Right lung (tissue), 5 donors: ENCODE results near the gene MMD. TPM values are rescaled to one million over a fixed set of nuclear protein-coding genes. Genes with fewer than 3 reads are reported as not detected.

ENCODE experiments used
- DNase-seq, 2 donors: peaks; one replicate each; pipeline ENCODE4 v3.0.0-alpha.2; 2013
- polyA plus RNA-seq, 5 donors: library from polyadenylated mRNA; unstranded; fragments of 120-200 nt; gene quantifications; one replicate each; pipeline versions ENCODE4 v1.2.1 to v1.2.3, GENCODE V29; 2013; ENCODE audit warnings: inconsistent platforms in 1 of 5, low replicate concordance in 1 of 5; ENCODE audit not compliant: insufficient read length in 5 of 5, insufficient read depth in 1 of 5

The MMD gene
- polyA plus RNA-seq, 5 donors = 24.5 to 33.6 (median 24.9) TPM

DNA sequence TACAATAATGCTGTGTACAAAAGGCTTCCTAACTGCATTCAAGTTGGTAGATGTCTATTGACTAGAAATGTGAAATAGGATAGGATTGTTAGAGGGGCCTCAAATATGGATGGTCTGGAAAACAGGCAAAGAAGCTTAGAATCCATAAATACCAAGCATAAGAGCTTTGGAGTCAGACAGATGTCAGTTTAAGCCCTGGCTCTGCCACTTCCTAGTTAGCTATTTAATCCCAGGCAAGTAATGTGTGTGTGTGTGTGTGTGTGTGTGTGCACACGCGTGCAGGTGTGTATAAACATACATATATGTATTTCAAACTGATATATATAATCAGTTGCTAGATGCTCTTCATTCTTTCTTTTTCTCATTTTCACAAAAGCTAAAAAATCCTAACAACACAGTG is 66.7 kb downstream of the MMD start:
- DNase-seq = no peak

GRCh38 chr17:55354010-55354409 is 67.6 kb downstream of the MMD start:
- no peak for DNase-seq

DNA sequence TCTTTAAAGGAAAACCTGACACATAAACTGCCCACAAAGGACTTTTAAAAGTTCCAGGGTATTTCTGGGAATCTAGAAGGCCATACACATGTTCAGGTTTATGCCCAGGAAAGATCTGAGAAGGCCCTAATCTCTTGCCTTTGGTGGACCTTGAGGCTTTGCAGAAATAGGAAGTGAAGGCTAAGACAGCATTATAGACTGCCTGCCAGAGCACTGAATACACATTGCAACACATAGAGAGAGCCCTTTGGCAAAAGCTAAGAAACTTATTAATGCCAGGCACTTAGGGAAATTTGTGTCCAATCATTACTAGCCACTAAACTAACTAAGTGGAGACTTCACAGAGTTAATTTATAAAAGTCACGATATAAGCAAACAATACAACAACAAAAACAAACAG is 70.4 kb downstream of the MMD start:
- no peak for DNase-seq

GRCh38 chr17:55350825-55351205 is 70.8 kb downstream of the MMD start:
- no peak for DNase-seq

- peak; percentile 47 to 71 for DNase-seq
Observed at GRCh38 chr17:55348749-55349354, 72.8 kb downstream of the MMD start.

GRCh38 chr17:55347341-55347740 is 74.3 kb downstream of the MMD start:
- DNase-seq = no peak

DNA sequence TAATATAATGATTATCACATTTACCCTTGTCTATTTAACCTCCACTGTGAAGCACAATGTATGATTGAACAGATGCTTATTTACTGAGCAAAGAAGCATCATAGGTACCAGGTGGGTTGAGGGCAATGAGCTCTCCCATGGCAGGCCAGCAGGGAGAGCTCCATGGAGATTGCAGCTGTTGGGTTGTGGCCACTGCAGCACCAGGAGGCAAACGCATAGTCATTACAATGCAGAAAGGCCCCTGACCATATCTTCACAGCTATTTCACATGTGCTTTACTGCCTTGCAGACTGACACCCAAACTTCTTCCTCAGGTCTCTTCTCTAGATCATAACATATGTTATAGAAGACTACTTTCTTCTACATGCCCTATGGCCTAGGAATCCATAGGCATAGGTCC is 75.0 kb downstream of the MMD start:
- DNase-seq = no peak

GRCh38 chr17:55345132-55345531 is 76.5 kb downstream of the MMD start:
- no peak for DNase-seq

DNA sequence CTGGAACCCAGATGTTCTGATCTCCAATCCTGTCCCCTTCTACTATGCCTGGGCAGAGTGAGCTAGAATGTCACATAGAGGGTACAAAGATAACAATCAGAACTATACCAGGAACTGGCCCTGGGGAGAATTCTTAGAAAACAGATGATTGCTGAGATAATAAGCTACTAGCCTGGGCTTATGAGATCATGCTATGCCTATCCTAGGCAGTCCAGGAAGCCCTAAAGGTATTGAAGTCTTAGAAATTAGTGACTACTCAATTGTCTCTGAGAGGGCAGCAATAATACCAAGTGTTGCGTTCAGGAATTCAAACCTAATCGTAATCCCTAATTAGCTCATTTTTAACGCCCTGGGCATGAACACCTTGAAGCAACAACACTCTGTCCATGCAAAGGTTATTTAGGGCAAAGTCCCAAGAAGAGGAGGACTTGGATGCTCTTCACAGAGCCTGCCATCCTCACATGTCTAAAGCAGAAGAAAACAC is 77.1 kb downstream of the MMD start:
- no peak for DNase-seq

GRCh38 chr17:55343900-55344513 is 77.6 kb downstream of the MMD start:
- no peak for DNase-seq

DNA sequence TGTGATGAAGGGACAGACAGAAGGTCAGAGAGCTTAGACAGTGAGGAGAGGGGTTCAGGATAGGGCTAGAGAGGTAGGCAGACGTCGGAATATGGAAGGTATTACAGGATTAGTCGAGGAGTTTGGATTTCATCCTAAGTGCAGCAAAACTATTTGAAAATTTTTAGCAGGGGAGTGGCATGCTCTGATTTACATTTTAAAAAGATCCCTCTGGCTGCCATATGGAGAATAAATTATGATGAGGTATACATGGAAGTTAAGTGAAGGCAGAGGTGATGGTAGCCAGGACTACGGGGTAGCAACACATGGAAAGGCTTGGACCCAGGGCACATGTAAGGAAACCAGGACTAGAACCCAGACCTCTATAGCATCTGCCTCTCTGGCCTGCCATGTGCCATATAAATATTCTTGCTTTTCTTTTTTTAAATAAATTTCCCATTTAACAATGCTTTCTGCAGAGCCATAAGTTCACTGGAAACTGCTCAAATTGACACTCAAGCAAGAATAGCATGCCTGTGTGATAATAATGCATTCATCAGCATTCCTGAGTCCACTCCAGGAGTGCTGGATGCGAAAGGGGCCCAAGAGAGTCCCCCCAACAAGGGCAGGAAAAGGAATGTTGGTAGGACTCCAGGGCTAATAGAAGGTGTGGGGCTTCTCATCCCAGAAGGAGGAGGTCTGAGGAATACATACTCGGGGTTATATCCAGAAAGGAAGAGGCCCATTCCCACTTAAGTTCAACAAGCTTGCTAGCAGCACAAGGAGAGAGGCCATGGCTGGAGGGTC is 78.6 kb downstream of the MMD start:
- no peak for DNase-seq

Other genes with a start within 250 kb of the MMD start
- gene HLF, start 156.9 kb downstream of the MMD start, polyA plus RNA-seq = 1 to 10 TPM; 2.6 to 5.1 (median 4.0) TPM
- gene SMIM36, start 89.6 kb upstream of the MMD start, polyA plus RNA-seq = under 1 TPM; 0.14 to 0.28 (median 0.18) TPM